Dermis microvascular lymphatic vessel endothelial cell (primary cell): ENCODE data around the gene CWH43. TPM values are rescaled to one million over a fixed set of nuclear protein-coding genes. Genes with fewer than 3 reads are reported as not detected.
"Not testable (repeated sequence)": the region's sequence is repeated elsewhere in the genome, so short reads cannot be mapped to it uniquely, and the experiment has no call there.

Source experiments
- DNase-seq, 2 donors: peaks; one replicate each; pipeline versions ENCODE4 v3.0.0 to v3.0.0-alpha.2; 2010; ENCODE audit warnings: low read depth in 2 of 2
- total RNA-seq: library from RNA; depleted of rRNA; stranded (reverse); fragments of >200 nt; gene quantifications from 2 replicates; pipeline ENCODE4 v1.2.1, GENCODE V29; 2014

Gene CWH43
- total RNA-seq, 1 donor from 2014 or later = not detected

DNA sequence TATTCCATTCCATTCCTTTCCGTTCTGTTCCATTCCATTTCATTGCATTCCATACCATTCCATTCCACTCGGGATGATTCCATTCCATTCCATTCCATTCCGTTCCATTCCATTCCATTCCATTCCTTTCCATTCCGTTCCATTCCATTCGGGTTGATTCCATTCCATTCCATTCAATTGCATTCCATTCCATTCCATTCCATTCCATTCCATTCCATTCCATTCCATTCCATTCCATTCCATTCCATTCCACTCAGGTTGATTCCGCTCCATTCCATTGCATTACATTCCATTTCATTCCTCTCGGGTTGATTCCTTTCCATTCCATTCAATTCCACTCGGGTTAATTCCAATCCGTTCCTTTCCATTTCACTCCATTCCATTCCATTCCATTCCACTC is 111.0 kb downstream of the CWH43 start:
- not testable (repeated sequence) for DNase-seq

DNA sequence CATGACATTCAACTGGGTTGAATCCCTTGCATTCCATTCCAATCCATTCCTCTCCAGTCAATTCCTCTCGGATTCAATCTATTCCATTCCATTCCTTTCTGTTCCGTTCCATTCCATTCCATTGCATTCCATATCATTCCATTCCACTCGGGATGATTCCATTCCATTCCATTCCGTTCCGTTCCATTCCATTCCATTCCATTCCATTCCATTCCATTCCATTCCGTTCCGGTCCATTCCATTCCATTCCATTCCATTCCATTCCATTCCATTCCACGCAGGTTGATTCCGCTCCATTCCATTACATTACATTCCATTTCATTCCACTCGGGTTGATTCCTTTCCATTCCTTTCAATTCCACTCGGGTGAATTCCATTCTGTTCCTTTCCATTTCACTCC is 111.4 kb downstream of the CWH43 start:
- not testable (repeated sequence) for DNase-seq

DNA sequence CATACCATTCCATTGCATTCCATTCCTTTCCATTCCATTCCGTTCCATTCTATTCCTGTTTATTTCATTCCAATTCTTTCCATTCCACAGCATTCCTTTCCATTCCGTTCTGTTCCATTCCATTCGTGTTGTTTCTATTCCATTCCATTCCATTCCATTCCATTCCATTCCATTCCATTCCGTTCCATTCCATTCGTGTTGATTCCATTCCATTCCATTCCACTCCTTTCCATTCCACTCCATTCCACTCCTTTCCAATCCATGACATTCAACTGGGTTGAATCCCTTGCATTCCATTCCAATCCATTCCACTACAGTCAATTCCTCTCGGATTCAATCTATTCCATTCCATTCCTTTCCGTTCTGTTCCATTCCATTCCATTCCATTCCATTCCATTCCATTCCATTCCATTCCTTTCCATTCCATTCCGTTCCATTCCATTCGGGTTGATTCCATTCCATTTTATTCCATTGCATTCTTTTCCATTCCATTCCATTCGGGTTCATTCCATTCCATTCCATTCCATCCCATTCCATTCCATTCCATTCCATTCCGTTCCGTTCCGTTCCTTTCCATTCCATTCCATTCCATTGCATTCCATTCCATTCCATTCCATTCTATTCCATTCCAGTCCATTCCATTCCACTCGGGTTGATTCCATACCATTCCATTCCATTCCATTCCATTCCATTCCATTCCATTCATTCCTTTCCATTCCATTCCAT is 112.1 kb downstream of the CWH43 start:
- DNase-seq = not testable (repeated sequence)

DNA sequence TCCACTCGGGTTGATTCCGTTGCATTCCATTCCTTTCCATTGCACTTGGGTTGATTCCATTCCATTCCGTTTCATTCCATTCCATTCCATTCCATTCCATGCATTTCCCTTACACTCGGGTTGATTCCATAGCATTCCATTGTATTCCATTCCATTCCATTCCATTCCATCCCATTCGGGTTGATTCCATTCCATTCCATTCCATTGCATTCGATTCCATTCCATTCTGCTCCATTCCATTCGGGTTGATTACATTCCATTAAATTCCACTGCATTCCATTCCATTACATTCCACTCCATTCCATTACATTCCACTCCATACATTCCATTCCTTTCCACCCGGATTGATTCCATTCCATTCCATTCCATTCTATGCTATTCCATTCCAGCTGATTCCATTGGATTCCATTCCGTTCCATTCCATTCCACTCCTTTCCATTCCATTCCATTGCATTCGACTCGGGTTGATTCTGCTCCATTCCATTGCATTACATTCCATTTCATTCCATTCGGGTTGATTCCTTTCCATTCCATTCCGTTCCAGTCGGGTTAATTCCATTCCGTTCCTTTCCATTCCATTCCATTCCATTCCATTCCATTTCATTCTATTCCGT is 113.9 kb downstream of the CWH43 start:
- peak in 1 of 2 donors; percentile 30 for DNase-seq

DNA sequence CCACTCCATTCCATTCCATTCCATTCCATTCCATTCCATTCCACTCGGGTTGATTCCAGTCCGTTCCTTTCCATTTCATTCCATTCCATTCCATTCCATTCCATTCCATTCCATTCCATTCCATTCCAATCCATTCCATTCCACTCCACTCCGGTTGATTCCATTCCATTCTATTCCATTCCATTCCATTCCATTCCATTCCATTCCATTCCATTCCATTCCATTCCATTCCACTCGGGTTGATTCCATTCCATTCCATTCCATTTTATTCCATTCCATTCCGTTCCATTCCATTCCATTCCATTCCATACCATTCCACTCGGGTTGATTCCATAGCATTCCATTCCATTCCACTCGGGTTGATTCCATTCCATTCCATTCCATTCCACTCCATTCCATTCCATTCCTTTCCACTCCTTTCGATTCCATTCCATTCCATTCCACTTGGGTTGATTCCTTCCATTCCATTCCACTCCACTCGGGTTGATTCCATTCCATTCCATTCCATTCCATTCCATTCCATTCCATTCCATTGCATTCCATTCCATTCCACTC is 116.3 kb downstream of the CWH43 start:
- peak in 1 of 2 donors; percentile 40 for DNase-seq

DNA sequence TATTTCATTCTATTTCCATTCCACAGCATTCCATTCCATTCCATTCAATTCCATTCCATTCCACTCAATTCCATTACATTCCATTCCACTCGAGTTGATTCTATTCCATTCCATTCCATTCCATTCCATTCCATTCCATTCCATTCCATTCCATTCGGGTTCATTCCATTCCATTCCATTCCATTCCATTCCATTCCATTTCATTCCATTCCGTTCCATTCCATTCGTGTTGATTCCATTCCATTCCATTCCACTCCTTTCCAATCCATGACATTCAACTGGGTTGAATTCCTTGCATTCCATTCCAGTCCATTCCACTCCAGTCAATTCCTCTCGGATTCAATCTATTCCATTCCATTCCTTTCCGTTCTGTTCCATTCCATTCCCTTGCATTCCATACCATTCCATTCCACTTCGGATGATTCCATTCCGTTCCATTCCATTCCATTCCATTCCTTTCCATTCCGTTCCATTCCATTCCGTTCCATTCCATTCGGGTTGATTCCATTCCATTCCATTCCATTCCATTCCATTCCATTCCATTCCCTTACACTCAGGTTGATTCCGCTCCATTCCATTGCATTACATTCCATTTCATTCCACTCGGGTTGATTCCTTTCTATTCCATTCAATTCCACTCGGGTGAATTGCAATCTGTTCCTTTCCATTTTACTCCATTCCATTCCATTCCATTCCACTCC is 117.5 kb downstream of the CWH43 start:
- not testable (repeated sequence) for DNase-seq

DNA sequence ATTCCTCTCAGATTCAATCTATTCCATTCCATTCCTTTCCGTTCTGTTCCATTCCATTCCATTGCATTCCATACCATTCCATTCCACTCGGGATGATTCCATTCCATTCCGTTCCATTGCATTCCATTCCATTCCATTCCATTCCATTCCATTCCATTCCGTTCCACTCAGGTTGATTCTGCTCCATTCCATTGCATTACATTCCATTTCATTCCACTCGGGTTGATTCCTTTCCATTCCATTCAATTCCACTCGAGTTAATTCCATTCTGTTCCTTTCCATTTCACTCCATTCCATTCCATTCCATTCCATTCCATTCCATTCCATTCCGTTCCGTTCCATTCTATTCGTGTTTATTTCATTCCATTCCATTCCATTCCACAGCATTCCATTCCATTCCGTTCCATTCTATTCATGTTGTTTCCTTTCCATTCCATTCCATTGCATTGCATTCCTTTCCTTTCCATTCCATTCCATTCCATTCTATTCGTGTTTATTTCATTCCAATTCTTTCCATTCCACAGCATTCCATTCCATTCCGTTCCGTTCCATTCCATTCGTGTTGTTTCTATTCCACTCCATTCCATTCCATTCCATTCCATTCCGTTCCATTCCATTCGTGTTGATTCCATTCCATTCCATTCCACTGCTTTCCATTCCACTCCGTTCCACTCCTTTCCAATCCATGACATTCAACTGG is 118.3 kb downstream of the CWH43 start:
- DNase-seq = peak in 1 of 2 donors; percentile 32

DNA sequence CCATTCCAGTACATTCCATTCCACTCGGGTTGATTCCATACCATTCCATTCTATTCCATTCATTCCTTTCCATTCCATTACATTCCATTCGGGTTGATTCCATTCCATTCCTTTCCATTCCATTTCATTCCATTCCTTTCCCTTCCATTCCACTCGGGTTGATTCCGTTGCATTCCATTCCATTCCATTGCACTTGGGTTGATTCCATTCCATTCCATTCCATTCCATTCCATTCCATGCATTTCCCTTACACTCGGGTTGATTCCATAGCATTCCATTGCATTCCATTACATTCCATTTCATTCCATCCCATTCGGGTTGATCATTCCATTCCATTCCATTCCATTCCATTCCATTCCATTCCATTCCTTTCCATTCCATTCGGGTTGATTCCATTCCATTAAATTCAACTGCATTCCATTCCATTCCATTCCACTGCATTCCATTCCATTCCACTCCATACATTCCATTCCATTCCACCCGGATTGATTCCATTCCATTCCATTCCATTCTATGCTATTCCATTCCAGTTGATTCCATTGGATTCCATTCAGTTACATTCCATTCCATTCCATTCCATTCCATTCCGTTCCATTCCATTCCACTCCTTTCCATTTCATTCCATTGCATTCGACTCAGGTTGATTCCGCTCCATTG is 119.3 kb downstream of the CWH43 start:
- DNase-seq = peak in 1 of 2 donors; percentile 36

DNA sequence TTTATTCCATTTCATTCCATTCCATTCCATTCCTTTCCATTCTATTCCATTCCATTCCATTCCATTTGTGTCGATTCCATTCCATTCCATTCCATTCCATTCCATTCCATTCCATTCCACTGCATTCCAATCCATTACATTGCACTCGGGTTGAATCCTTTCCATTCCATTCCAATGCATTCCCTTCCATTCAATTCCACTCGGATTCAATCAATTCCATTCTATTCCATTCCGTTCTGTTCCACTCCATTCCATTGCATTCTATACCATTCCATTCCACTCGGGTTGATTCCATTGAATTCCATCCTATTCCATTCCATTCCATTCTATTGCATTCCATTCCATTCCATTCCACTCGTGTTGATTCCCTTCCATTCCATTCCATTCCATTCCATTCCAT is 121.2 kb downstream of the CWH43 start:
- peak in 1 of 2 donors; percentile 55 for DNase-seq

DNA sequence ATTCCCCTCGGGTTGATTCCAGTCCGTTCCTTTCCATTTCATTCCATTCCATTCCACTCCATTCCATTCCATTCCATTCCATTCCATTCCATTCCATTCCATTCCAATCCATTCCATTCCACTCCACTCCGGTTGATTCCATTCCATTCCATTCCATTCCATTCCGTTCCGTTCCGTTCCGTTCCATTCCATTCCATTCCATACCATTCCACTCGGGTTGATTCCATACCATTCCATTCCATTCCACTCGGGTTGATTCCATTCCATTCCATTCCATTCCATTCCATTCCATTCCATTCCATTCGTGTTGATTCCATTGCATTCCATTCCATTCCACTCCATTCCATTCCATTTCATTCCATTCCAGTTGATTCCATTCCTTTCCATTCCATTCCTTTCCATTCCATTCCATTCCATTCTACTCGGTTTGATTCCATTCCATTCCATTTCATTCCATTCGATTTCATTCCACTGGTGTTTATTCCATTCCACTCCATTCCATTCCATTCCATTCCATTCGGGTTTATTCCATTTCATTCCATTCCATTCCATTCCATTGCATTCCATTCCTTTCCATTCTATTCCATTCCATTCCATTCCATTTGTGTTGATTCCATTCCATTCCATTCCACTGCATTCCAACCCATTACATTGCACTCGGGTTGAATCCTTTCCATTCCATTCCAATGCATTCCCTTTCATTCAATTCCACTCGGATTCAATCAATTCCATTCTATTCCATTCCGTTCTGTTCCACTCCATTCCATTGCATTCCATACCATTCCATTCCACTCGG is 122.3 kb downstream of the CWH43 start:
- DNase-seq = not testable (repeated sequence)

DNA sequence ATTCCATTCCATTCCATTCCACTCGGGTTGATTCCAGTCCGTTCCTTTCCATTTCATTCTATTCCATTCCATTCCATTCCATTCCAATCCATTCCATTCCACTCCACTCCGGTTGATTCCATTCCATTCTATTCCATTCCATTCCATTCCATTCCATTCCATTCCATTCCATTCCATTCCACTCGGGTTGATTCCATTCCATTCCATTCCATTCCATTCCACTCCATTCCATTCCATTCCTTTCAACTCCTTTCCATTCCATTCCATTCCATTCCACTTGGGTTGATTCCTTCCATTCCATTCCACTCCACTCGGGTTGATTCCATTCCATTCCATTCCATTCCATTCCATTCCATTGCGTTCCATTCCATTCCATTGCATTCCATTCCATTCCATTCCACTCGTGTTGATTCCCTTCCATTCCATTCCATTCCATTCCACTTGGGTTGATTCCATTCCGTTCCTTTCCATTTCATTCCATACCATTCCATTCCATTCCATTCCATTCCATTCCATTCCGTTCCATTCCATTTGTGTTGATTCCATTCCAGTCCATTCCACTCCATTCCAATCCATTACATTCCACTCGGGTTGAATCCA is 123.6 kb downstream of the CWH43 start:
- DNase-seq = not testable (repeated sequence)

DNA sequence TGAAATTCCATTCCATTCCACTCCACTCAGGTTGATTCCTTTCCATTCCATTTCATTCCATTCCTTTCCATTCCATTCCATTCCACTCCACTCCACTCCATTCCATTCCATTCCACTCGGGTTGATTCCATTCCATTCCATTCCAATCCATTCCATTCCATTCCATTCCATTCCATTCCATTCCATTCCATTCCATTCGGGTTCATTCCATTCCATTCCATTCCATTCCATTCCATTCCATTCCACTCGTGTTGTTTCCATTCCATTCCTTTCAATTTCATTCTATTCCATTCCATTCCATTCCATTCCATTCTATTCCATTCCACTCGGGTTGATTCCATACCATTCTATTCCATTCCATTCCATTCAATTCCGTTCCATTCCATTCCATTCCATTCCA is 124.5 kb downstream of the CWH43 start:
- DNase-seq = not testable (repeated sequence)

Other genes with a start within 250 kb of the CWH43 start
- gene FRYL, start 206.0 kb upstream of the CWH43 start, total RNA-seq = 57.4 and 71.6 TPM in 2 replicates
- gene OCIAD1, start 155.2 kb upstream of the CWH43 start, total RNA-seq = 51.5 and 60.3 TPM in 2 replicates
- 61.4 and 85.2 TPM in 2 replicates for gene OCIAD2, start 79.5 kb upstream of the CWH43 start, total RNA-seq